D721Med (cell line): ENCODE results near the gene B4GALT7.
"Not testable (repeated sequence)": the region's sequence is repeated elsewhere in the genome, so short reads cannot be mapped to it uniquely, and the experiment has no call there.

Experiments used
- DNase-seq: peaks from one replicate; pipeline ENCODE4 v3.0.0; 2011; ENCODE audit warnings: low spot score; ENCODE audit not compliant: insufficient read length
- FAIRE-seq: peaks from 2 replicates; lab custom pipeline; 2011; peaks lifted over from hg19 to GRCh38; lab: Jason Lieb, UNC
- CTCF ChIP-seq: IDR thresholded peaks from 2 replicates; pipeline ENCODE4 v1.5.1; 2012; ENCODE audit warnings: mild to moderate bottlenecking, control low read depth; ENCODE audit not compliant: insufficient read depth; ENCODE audit errors: missing control alignments

B4GALT7 gene

GRCh38 chr5:177557041-177557647 lies 42.8 kb upstream of the B4GALT7 start:
- no peak for TF ChIP-seq CTCF
- DNase-seq (no peak), FAIRE-seq (no peak)

- DNase-seq (no peak), FAIRE-seq (no peak)
- TF ChIP-seq CTCF: no peak
These were observed 42.1 kb upstream of the B4GALT7 start for GRCh38 chr5:177557796-177558195.

GRCh38 chr5:177559446-177559941 lies 40.4 kb upstream of the B4GALT7 start:
- not testable (repeated sequence) for DNase-seq, FAIRE-seq

- FAIRE-seq (no peak), DNase-seq (no peak)
- TF ChIP-seq CTCF: no peak
These were observed 34.9 kb upstream of the B4GALT7 start for GRCh38 chr5:177565046-177565445.

- DNase-seq (no peak), FAIRE-seq (no peak)
- no peak for TF ChIP-seq CTCF
These were observed 31.6 kb upstream of the B4GALT7 start for GRCh38 chr5:177568326-177568725.

GRCh38 chr5:177569894-177570293 lies 30.0 kb upstream of the B4GALT7 start:
- no peak for TF ChIP-seq CTCF
- DNase-seq: no peak
- FAIRE-seq: no peak

GRCh38 chr5:177575488-177575887 lies 24.4 kb upstream of the B4GALT7 start:
- TF ChIP-seq CTCF: no peak
- DNase-seq (no peak), FAIRE-seq (no peak)
